ENCODE measurements around the gene UGT1A6.
"Not testable (repeated sequence)": the region's sequence is repeated elsewhere in the genome, so short reads cannot be mapped to it uniquely, and the experiment has no call there.

UGT1A6 gene

GRCh38 chr2:233692648-233693047 lies at the start of gene UGT1A6:
TSS of gene UGT1A6 (plus strand) at chr2:233692890. CDS start at chr2:233693005, 115 bp downstream.
- DNase-seq (ENCODE audit: low read depth), result no peak

- no peak for DNase-seq (ENCODE audit: low read depth)
Observed at GRCh38 chr2:233643128-233643527, 49.6 kb upstream of the UGT1A6 start.

GRCh38 chr2:233646033-233646432 lies 46.7 kb upstream of the UGT1A6 start:
- DNase-seq (ENCODE audit: low read depth), result not testable (repeated sequence)

DNA sequence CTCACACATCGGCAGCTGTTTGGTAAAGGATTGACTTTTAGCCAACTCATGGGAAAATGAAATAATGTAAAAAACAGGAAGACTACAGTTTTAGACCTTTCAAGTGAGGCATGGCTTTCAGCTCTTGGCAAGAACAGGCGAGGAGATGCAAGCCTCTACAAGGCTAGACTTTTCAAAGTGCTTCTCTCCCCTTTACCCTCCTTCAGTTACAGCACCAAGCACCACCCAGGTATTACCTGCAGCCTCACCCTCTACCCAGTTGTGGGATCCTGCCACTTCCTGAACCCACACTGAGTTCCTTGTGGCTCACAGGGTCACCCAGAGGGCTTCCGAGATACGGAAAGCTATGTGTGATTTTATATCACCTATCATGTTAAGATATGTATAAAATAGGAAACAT lies 41.7 kb upstream of the UGT1A6 start:
- no peak for DNase-seq (ENCODE audit: low read depth)

DNA sequence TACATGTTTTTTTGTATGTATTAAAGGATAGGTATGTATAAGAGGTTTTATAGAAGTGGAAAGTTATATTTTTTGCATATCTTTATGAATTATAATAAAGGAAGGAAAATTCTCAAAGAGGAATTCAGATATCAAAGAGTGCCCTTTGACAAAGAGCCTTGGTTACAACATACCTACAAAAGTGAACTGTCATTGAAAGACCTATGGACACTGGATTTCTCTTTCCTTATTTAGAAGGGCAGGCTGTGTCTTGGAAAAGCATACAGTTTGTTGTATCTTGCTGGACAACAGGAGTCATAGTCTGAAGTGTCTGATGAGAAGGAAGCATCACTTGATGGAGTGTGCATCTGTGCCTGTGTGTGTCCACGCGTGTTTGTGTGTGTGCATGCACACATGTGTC lies 41.3 kb upstream of the UGT1A6 start:
- no peak for DNase-seq (ENCODE audit: low read depth)

- no peak for DNase-seq (ENCODE audit: low read depth)
Observed at GRCh38 chr2:233654501-233654900, 38.2 kb upstream of the UGT1A6 start.

DNA sequence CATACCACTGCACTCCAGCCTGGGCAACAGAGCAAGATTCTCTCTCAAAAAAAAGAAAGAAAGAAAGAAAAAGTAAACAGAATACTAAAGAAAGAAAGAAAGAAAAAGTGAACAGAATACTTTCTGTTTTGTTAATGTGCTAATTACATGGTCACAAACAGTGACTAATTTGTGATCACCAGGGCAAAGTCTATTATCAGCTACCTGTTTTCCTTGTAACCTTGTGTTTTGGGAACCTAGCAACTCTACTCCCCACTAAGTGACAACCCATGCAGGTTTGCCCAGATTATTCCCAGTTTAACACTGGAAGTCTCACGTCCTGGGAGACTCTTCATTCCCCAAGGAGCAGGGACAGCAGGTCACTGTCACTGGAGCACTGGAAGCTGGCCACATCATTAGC lies 37.6 kb upstream of the UGT1A6 start:
- DNase-seq (ENCODE audit: low read depth), result no peak

GRCh38 chr2:233655943-233656342 lies 36.7 kb upstream of the UGT1A6 start:
- not testable (repeated sequence) for DNase-seq (ENCODE audit: low read depth)

DNA sequence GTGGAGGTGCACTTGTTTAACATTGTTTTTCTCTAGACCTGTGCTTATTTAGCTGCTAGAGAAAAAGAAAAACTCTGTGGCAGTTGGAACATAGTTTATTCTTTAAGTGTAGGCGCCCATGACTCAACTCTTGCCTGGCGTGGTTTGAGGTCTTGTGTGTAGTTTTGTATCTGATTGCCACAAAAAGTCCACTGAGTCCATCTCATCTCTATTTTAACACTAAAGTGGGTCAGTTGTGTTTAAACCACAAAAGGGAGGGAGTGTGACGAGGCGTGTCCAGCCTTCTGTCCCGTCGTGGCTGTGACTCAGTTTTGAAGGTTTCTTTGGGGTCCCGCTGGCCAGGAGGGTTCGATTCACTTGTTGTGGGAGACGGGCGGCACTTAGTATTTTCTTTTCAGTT lies 36.2 kb upstream of the UGT1A6 start:
- no peak for DNase-seq (ENCODE audit: low read depth)

- no peak for DNase-seq (ENCODE audit: low read depth)
Observed at GRCh38 chr2:233658610-233659009, 34.1 kb upstream of the UGT1A6 start.

DNA sequence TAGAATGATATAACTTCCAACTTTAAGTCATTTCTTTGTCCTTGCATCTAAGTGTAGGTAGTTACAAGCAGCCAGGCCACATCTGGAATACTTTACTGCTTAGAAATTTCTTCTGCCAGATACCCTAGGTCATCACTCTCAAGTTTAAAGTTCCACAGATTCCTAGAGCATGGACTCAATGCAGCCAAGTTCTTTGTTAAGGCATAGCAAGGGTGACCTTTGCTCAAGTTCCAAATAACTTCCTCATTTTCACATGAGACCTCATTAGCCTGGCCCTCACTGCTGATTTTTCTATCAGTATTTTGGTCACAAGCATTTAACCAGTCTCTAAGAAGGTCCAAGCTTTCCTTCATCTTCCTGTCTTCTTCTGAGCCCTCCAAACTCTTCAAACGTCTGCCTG lies 28.8 kb upstream of the UGT1A6 start:
- no peak for DNase-seq (ENCODE audit: low read depth)

- DNase-seq (ENCODE audit: low read depth), result no peak
Observed at GRCh38 chr2:233668605-233669260, 24.0 kb upstream of the UGT1A6 start.

DNA sequence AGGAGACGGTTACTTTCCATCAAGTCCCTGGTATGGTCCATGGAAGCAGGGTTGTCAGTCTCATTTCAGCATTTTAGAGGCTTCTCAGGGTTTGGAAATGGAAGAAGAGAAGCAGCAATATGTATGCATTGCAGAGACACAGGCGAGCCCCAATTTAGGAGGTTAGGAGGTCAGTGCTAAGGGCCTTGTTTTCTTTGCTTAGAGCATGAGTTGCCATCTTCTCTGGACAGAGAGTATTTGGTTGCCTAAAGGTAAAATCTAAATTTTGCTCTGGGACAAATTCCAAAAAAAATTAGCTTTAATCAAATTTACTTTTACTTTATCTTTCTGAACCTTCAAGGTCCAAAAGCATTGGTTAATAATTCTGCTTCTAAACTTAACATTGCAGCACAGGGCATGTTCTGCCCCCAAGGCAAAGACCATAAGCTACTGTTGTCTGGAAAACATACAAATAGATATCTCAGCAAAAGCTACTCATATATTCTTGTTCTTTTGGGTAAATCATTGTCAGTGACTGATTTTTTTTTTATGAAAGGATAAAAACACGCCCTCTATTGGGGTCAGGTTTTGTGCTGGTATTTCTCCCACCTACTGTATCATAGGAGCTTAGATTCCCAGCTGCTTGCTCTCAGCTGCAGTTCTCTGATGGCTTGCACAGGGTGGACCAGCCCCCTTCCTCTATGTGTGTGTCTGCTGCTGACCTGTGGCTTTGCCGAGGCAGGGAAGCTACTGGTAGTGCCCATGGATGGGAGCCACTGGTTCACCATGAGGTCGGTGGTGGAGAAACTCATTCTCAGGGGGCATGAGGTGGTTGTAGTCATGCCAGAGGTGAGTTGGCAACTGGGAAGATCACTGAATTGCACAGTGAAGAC lies 21.2 kb upstream of the UGT1A6 start, which contains the start of gene UGT1A9:
UGT1A9 (plus strand) TSS at position 609 of the 872 bp plus-strand sequence; CDS start at position 646, 37 bp downstream.
- no peak for DNase-seq (ENCODE audit: low read depth)

GRCh38 chr2:233672886-233673285 lies 19.8 kb upstream of the UGT1A6 start:
- DNase-seq (ENCODE audit: low read depth), result no peak

GRCh38 chr2:233673896-233674295 lies 18.8 kb upstream of the UGT1A6 start:
- DNase-seq (ENCODE audit: low read depth), result no peak

DNA sequence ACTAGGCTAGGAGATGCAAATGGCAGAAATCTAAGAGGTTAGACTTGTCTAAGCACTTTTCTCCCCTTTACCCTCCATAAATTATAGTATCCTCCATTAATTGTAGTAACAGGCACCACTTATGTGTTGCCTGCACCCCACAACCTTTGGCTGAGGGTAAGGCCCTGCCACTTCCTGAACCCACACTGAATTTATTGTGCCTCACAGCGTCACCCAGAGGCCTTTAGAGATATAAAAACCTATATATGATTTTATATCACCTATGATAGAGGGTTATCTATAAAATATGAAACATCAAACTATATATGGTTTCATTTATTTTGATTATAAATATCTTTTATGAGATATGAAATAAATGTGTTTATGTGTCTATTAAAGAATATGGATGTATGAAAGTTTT lies 18.4 kb upstream of the UGT1A6 start:
- DNase-seq (ENCODE audit: low read depth), result no peak

- DNase-seq (ENCODE audit: low read depth), result no peak
Observed at GRCh38 chr2:233674995-233675394, 17.7 kb upstream of the UGT1A6 start.

GRCh38 chr2:233676046-233676445 lies 16.6 kb upstream of the UGT1A6 start:
- DNase-seq (ENCODE audit: low read depth), result no peak

GRCh38 chr2:233679196-233679595 lies 13.5 kb upstream of the UGT1A6 start:
- DNase-seq (ENCODE audit: low read depth), result no peak

- DNase-seq (ENCODE audit: low read depth), result no peak
Observed at GRCh38 chr2:233680361-233681045, 12.2 kb upstream of the UGT1A6 start.

- no peak for DNase-seq (ENCODE audit: low read depth)
Observed at GRCh38 chr2:233681521-233682099, 11.1 kb upstream of the UGT1A6 start, which contains the start of gene UGT1A7. TSS of gene UGT1A7 (plus strand) at chr2:233681901. CDS start at chr2:233681938, 37 bp downstream.

GRCh38 chr2:233684640-233685039 lies 8.1 kb upstream of the UGT1A6 start:
- DNase-seq (ENCODE audit: low read depth), result no peak

Data from stimulated activated CD8-positive, alpha-beta memory T cell treated with anti-CD3 and anti-CD28 coated beads, Interleukin-7, amount 100 ng/mL, for 24 hours (primary cell).